CD8-positive, alpha-beta memory T cell (primary cell): Measurements from ENCODE around the gene TDRD5. TPM values are rescaled to one million over a fixed set of nuclear protein-coding genes. Genes with fewer than 3 reads are reported as not detected.
A peak's percentile ranks its signal among the peaks of the same experiment; 100 is the strongest.

Source experiments
- CTCF ChIA-PET: fragments of 350-600 bp; sonication (Branson Sonifier 250); formaldehyde crosslinking; loops from one replicate; lab custom pipeline; 2021; ENCODE audit warnings: antibody characterized with exemption; lab: Charles Lee
- POLR2A ChIA-PET: fragments of 350-600 bp; sonication (Branson Sonifier 250); formaldehyde crosslinking; loops from one replicate; lab custom pipeline; 2021; ENCODE audit warnings: antibody characterized with exemption; lab: Charles Lee
- DNase-seq, 5 donors: peaks; one replicate each; pipeline versions ENCODE4 v3.0.0 to v3.0.0-alpha.2; 2020 to 2022; ENCODE audit warnings: mixed read lengths in 1 of 5
- H3K27ac ChIP-seq: one replicate; pipeline ENCODE4 v1.7.0; 2013; ENCODE audit warnings: low read depth, mild to moderate bottlenecking, low read length, moderate library complexity
- H3K27me3 ChIP-seq: 2 replicates; pipeline ENCODE4 v1.7.0; 2013; ENCODE audit warnings: low read length, mild to moderate bottlenecking; ENCODE audit not compliant: insufficient read depth, poor library complexity, severe bottlenecking
- H3K36me3 ChIP-seq: 2 replicates; pipeline ENCODE4 v1.7.0; 2013; ENCODE audit warnings: mild to moderate bottlenecking, low read length, moderate library complexity; ENCODE audit not compliant: insufficient read depth
- H3K4me1 ChIP-seq: 2 replicates; pipeline ENCODE4 v1.7.0; 2013; ENCODE audit warnings: mild to moderate bottlenecking, low read length, moderate library complexity; ENCODE audit not compliant: insufficient read depth
- H3K4me3 ChIP-seq: 2 replicates; pipeline ENCODE4 v1.7.0; 2013; ENCODE audit warnings: mild to moderate bottlenecking, low read length
- H3K9me3 ChIP-seq: 2 replicates; pipeline ENCODE4 v1.7.0; 2013; ENCODE audit warnings: mild to moderate bottlenecking, low read length
- H3K27ac Mint-ChIP-seq, 8 donors: one replicate each; pipeline ENCODE4 v1.8.0; 2020 to 2021; ENCODE audit warnings: mixed read lengths in 8 of 8, mild to moderate bottlenecking in 6 of 8, inconsistent platforms in 3 of 8, moderate library complexity in 3 of 8
- H3K27me3 Mint-ChIP-seq, 2 donors: one replicate each; pipeline ENCODE4 v1.8.0; 2020 to 2021; ENCODE audit warnings: mixed read lengths in 2 of 2, mild to moderate bottlenecking in 1 of 2, moderate library complexity in 1 of 2
- H3K36me3 Mint-ChIP-seq, 3 donors: one replicate each; pipeline ENCODE4 v1.8.0; 2020 to 2021; ENCODE audit warnings: mixed read lengths in 3 of 3, inconsistent platforms in 1 of 3, mild to moderate bottlenecking in 1 of 3
- H3K4me1 Mint-ChIP-seq, 3 donors: one replicate each; pipeline ENCODE4 v1.8.0; 2020 to 2021; ENCODE audit warnings: mixed read lengths in 3 of 3, inconsistent platforms in 1 of 3, mild to moderate bottlenecking in 1 of 3
- H3K4me3 Mint-ChIP-seq, 7 donors: one replicate each; pipeline ENCODE4 v1.8.0; 2020 to 2021; ENCODE audit warnings: mixed read lengths in 7 of 7, mild to moderate bottlenecking in 6 of 7, moderate library complexity in 4 of 7, inconsistent platforms in 2 of 7
- H3K9me3 Mint-ChIP-seq, 5 donors: one replicate each; pipeline ENCODE4 v1.8.0; 2020 to 2022; ENCODE audit warnings: mixed read lengths in 5 of 5, mild to moderate bottlenecking in 3 of 5, moderate library complexity in 2 of 5, inconsistent platforms in 1 of 5
- polyA plus RNA-seq: library from polyadenylated mRNA; unstranded; fragments of 300-500 nt; fragmentation: Illumina TruSeq; gene quantifications from one replicate; pipeline ENCODE4 v1.2.3, GENCODE V29; 2021
- total RNA-seq, 2 experiments: library from RNA; stranded (reverse); gene quantifications; one replicate each; pipeline ENCODE4 v1.2.3, GENCODE V29; 2021

Gene TDRD5
- total and polyA plus RNA-seq, 3 experiments from 2014 or later: not detected

DNA sequence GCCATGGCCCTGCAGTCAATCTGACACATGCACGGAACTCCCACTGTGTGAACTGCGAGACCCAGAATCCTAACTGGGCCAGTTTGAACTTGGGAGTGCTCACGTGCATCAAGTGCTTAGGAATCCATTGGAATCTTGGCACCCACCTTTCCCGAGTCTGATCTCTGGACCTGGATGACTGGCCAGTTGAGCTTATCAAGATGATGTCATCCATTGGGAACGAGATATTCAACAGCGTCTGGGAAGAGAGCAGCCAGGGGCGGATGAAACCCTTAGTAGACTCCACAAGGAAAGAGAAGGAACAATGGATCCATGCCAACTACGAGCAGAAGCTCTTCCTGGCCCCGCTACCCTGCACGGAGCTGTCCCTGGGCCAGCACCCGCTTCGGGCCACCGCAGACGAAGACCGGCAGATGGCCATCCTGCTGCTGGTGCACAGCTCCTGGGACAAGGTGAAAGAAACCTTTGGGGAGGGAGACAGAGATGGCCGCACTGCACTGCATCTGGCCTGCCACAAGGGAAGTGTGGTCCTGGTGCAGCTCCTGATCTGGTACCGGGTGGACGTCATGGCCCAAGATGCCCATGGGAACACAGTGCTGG is 3.1 kb upstream of the TDRD5 start:
- H3K9me3 Mint-ChIP-seq: peaks cover 0 to 4% (median 2%) of the 10 kb centered on the region in 5 donors
- H3K36me3 ChIP-seq: no peaks in the 10 kb centered on the region
- H3K4me1 Mint-ChIP-seq: no peaks in the 10 kb centered on the region
- H3K4me3 ChIP-seq: no peak overlapping the region
- DNase-seq: no peak
- POLR2A ChIA-PET: no interaction called here
- H3K4me1 ChIP-seq: no peaks in the 10 kb centered on the region
- H3K27ac ChIP-seq: no peak overlapping the region
- CTCF ChIA-PET: no interaction called here
- H3K27me3 Mint-ChIP-seq: peaks cover 33 to 57% of the 10 kb centered on the region in 2 donors
- H3K36me3 Mint-ChIP-seq: peaks cover 0 to 3% (median 0%) of the 10 kb centered on the region in 3 donors
- no peaks in the 10 kb centered on the region for H3K9me3 ChIP-seq
- H3K27ac Mint-ChIP-seq: no peak overlapping the region
- H3K4me3 Mint-ChIP-seq: no peak overlapping the region
- H3K27me3 ChIP-seq: no peaks in the 10 kb centered on the region

DNA sequence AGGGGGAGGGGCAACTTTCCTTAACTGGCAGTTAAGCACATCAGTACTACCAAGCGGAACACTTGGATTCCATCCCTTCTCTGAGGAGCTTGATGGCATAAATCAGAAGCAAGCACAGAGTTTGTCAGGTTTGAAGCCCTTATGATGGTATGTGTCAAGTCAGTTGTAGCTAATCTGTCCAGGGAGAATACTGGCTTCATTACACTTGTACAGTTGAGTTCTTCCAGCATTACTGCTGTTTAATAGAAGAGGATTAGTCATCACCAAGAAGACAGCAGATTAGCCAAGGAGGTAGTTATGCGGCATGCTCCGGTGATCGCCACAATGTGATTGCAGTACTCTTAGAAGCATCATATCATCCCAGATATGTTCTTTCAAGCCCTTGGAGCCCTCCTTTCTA is 2.1 kb upstream of the TDRD5 start:
- Histone ChIP-seq H3K9me3 (no peaks in the 10 kb centered on the region), H3K4me1 (no peaks in the 10 kb centered on the region), H3K27ac (no peak overlapping the region), H3K36me3 (no peaks in the 10 kb centered on the region), H3K27me3 (no peaks in the 10 kb centered on the region), H3K4me3 (no peak overlapping the region)
- peak overlapping the region in 1 of 8 donors; percentile 32 for H3K27ac Mint-ChIP-seq
- H3K4me3 Mint-ChIP-seq: no peak overlapping the region
- H3K9me3 Mint-ChIP-seq: peaks cover 0 to 4% (median 2%) of the 10 kb centered on the region in 5 donors
- ChIA-PET CTCF (no interaction called here), POLR2A (no interaction called here)
- peaks cover 33 to 52% of the 10 kb centered on the region in 2 donors for H3K27me3 Mint-ChIP-seq
- no peak for DNase-seq
- H3K4me1 Mint-ChIP-seq: no peaks in the 10 kb centered on the region
- H3K36me3 Mint-ChIP-seq: peaks cover 0 to 3% (median 0%) of the 10 kb centered on the region in 3 donors

DNA sequence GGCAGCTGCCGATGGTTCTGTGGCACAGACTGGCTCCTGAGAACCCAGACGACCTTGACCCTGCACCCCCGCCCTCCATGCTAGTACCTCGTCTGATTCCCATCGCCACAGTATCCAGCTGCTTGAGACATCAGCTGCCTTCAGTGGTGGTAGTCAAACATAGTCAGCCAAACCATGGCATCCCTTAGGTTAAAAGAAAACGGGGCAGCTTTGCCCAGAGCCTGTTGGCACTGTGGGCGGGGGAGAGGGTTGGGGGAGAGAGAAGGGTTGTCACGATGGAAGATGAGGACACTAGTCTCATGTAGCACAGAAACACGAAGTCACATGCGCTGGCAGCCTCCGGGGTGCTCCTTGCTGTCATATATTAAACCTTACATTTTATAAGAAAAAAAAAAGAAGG is 961 bp upstream of the TDRD5 start:
- H3K36me3 Mint-ChIP-seq: peaks cover 0 to 3% (median 0%) of the 10 kb centered on the region in 3 donors
- Histone ChIP-seq H3K9me3 (no peaks in the 10 kb centered on the region), H3K4me3 (no peak overlapping the region), H3K36me3 (no peaks in the 10 kb centered on the region), H3K27ac (no peak overlapping the region), H3K27me3 (no peaks in the 10 kb centered on the region), H3K4me1 (no peaks in the 10 kb centered on the region)
- peaks cover 0 to 4% (median 2%) of the 10 kb centered on the region in 5 donors for H3K9me3 Mint-ChIP-seq
- H3K27me3 Mint-ChIP-seq: peaks cover 29 to 48% of the 10 kb centered on the region in 2 donors
- no peak for DNase-seq
- H3K4me3 Mint-ChIP-seq: no peak overlapping the region
- H3K4me1 Mint-ChIP-seq: no peaks in the 10 kb centered on the region
- H3K27ac Mint-ChIP-seq: peak overlapping the region in 1 of 8 donors; percentile 5
- ChIA-PET POLR2A (no interaction called here), CTCF (no interaction called here)

DNA sequence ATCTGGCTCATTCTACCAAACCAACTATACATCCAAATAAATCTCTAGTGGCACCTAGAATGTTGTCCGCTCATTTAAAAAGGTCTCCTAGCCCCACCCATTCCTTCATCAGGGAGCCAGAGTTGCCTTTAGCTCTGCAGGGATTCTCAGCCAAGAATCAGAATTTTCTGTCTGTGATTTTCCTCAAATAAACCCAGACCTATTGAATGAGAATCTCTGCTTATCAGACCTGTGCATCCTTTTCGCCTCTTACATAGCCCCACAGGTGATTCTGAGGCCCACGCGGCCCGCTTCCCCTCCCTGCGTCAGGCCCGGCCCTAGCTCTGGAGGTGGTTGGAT is 410 bp upstream of the TDRD5 start:
- no peak overlapping the region for H3K27ac Mint-ChIP-seq
- Histone ChIP-seq H3K27me3 (no peaks in the 10 kb centered on the region), H3K27ac (no peak overlapping the region), H3K4me1 (no peaks in the 10 kb centered on the region), H3K4me3 (no peak overlapping the region), H3K9me3 (no peaks in the 10 kb centered on the region), H3K36me3 (no peaks in the 10 kb centered on the region)
- CTCF ChIA-PET: no interaction called here
- no peaks in the 10 kb centered on the region for H3K4me1 Mint-ChIP-seq
- peaks cover 0 to 4% (median 2%) of the 10 kb centered on the region in 5 donors for H3K9me3 Mint-ChIP-seq
- H3K4me3 Mint-ChIP-seq: no peak overlapping the region
- H3K27me3 Mint-ChIP-seq: peaks cover 26 to 44% of the 10 kb centered on the region in 2 donors
- POLR2A ChIA-PET: no interaction called here
- no peak for DNase-seq
- peaks cover 0 to 3% (median 0%) of the 10 kb centered on the region in 3 donors for H3K36me3 Mint-ChIP-seq

DNA sequence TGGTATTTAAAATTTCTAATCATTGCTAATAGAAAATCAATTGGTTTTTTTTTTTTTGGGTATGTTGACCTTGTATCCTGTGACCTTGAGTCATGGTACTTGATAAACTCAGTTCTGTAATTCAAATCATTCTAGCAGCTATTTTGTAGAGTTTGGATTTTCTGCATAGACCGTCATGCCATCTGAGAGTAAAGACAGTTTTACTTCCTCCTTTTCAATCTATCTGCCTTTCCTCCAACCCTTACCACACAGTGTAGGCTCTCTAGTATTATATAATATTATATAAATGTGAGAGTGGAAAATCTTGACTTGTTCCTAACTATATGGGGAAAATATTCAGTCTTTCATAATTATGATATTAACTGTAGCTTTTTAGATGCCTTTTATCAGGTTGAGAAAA is 7.0 kb downstream of the TDRD5 start:
- Mint-ChIP-seq H3K4me1 (no peaks in the 10 kb centered on the region), H3K9me3 (peaks cover 0 to 10% (median 0%) of the 10 kb centered on the region in 5 donors), H3K36me3 (no peaks in the 10 kb centered on the region), H3K4me3 (no peak overlapping the region), H3K27me3 (peaks cover 0 to 18% of the 10 kb centered on the region in 2 donors), H3K27ac (no peak overlapping the region)
- no peak overlapping the region for H3K4me3 ChIP-seq
- no peaks in the 10 kb centered on the region for H3K36me3 ChIP-seq
- no peaks in the 10 kb centered on the region for H3K27me3 ChIP-seq
- H3K9me3 ChIP-seq: no peaks in the 10 kb centered on the region
- H3K4me1 ChIP-seq: no peaks in the 10 kb centered on the region
- POLR2A ChIA-PET: no interaction called here
- no peak overlapping the region for H3K27ac ChIP-seq
- CTCF ChIA-PET: no interaction called here
- no peak for DNase-seq

DNA sequence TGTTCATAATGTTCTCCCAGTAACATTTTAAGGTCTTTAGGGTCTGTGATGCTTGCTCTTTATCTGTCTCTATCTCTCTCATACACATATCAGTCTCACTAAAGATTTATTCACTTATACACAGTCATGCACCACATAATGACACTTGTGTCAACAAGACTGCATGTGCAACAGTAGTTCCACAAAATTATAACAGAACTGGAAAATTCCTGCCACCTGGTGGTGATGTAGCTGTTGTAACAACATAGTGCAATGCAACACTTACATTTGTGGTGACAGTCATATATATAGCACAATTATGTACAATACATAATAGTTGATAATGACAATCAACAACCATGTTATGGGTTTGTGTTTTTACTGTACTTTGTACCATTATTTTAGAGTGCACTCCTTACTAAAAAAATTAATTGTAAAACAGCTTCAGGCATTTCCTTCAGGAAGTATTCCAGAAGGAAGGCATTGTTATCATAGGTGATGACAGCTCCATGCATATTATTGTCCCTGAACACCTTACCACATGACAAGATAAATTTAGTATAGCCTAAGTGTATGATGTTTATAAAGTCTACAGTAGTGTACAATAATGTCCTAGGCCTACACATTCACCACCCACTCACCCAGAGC is 8.1 kb downstream of the TDRD5 start:
- Histone ChIP-seq H3K36me3 (no peaks in the 10 kb centered on the region), H3K4me1 (no peaks in the 10 kb centered on the region), H3K9me3 (no peaks in the 10 kb centered on the region), H3K4me3 (no peak overlapping the region), H3K27me3 (no peaks in the 10 kb centered on the region), H3K27ac (no peak overlapping the region)
- peaks cover 0 to 15% of the 10 kb centered on the region in 2 donors for H3K27me3 Mint-ChIP-seq
- ChIA-PET POLR2A (no interaction called here), CTCF (no interaction called here)
- peaks cover 0 to 10% (median 0%) of the 10 kb centered on the region in 5 donors for H3K9me3 Mint-ChIP-seq
- H3K27ac Mint-ChIP-seq: no peak overlapping the region
- no peaks in the 10 kb centered on the region for H3K36me3 Mint-ChIP-seq
- H3K4me1 Mint-ChIP-seq: no peaks in the 10 kb centered on the region
- DNase-seq: no peak
- no peak overlapping the region for H3K4me3 Mint-ChIP-seq

DNA sequence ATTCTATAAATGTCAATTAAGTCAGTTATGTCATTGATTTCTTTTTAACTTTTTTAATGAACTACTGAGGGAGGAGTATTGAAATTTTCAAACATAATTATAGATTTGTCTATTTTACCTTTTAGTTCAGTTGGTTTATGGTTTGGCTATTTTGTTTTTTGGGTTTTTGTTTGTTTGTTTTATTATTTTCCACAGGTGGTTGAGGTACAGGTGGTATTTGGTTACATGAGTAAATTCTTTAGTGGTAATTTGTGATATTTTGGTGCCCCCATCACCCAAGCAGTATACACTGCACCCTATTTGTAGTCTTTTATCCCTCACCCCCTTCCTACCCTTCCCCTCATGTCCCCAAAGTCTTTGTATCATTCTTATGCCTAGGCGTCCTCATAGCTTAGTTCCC is 9.5 kb downstream of the TDRD5 start:
- no peaks in the 10 kb centered on the region for H3K4me1 ChIP-seq
- no peak for DNase-seq
- Mint-ChIP-seq H3K4me1 (no peaks in the 10 kb centered on the region), H3K4me3 (no peak overlapping the region), H3K27ac (no peak overlapping the region), H3K9me3 (peaks cover 0 to 10% (median 2%) of the 10 kb centered on the region in 5 donors), H3K27me3 (peaks cover 0 to 21% of the 10 kb centered on the region in 2 donors), H3K36me3 (no peaks in the 10 kb centered on the region)
- ChIA-PET POLR2A (no interaction called here), CTCF (no interaction called here)
- no peaks in the 10 kb centered on the region for H3K27me3 ChIP-seq
- H3K36me3 ChIP-seq: no peaks in the 10 kb centered on the region
- H3K27ac ChIP-seq: no peak overlapping the region
- no peak overlapping the region for H3K4me3 ChIP-seq
- no peaks in the 10 kb centered on the region for H3K9me3 ChIP-seq

DNA sequence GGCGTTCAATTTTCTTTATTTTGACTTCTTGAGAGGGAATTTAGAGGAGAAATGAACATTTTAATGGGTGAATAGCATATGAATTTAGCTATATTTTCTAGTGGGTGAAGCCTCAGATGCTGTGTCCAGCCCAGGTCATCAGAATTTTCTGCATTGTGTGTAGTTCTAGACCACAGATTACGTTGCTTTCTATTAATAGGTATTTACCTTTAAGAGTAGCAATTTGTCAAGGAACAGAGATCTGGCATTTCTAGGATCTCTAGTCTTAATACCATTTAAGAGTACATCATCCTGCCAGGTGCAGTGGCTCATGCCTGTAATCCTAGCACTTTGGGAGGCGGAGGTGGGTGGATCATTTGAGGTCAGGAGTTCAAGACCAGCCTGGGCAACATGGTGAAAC is 20.7 kb downstream of the TDRD5 start:
- no peaks in the 10 kb centered on the region for H3K36me3 Mint-ChIP-seq

More for the DNA sequence above, 20.7 kb downstream of the TDRD5 start:
- DNase-seq: no peak
- no peaks in the 10 kb centered on the region for H3K9me3 ChIP-seq
- POLR2A ChIA-PET: no interaction called here
- CTCF ChIA-PET: no interaction called here
- Mint-ChIP-seq H3K4me3 (no peak overlapping the region), H3K9me3 (no peaks in the 10 kb centered on the region), H3K27me3 (peaks cover 0 to 29% of the 10 kb centered on the region in 2 donors), H3K4me1 (no peaks in the 10 kb centered on the region), H3K27ac (no peak overlapping the region)
- no peaks in the 10 kb centered on the region for H3K27me3 ChIP-seq
- no peaks in the 10 kb centered on the region for H3K4me1 ChIP-seq
- H3K4me3 ChIP-seq: no peak overlapping the region
- H3K27ac ChIP-seq: no peak overlapping the region
- no peaks in the 10 kb centered on the region for H3K36me3 ChIP-seq
